Neuron (in vitro differentiated cells): ENCODE measurements around the gene RESF1.

Source experiments
- H2AFZ ChIP-seq: one replicate; pipeline ENCODE4 v1.6.1; 2013; ENCODE audit warnings: low read depth, mild to moderate bottlenecking, inconsistent platforms, low read length, moderate library complexity
- H3K27me3 ChIP-seq: one replicate; pipeline ENCODE4 v1.6.1; 2013; ENCODE audit warnings: low read length; ENCODE audit not compliant: insufficient read depth
- H3K36me3 ChIP-seq: one replicate; pipeline ENCODE4 v1.6.1; 2013; ENCODE audit warnings: low read length; ENCODE audit not compliant: insufficient read depth
- H3K4me1 ChIP-seq: one replicate; pipeline ENCODE4 v1.6.1; 2013; ENCODE audit warnings: low read length; ENCODE audit not compliant: insufficient read depth
- H3K4me3 ChIP-seq: 2 replicates; pipeline ENCODE4 v1.5.1; 2013; ENCODE audit warnings: mild to moderate bottlenecking, low read length, moderate library complexity
- H3K9me3 ChIP-seq: one replicate; pipeline ENCODE4 v1.6.1; 2013; ENCODE audit warnings: low read length

Gene RESF1

DNA sequence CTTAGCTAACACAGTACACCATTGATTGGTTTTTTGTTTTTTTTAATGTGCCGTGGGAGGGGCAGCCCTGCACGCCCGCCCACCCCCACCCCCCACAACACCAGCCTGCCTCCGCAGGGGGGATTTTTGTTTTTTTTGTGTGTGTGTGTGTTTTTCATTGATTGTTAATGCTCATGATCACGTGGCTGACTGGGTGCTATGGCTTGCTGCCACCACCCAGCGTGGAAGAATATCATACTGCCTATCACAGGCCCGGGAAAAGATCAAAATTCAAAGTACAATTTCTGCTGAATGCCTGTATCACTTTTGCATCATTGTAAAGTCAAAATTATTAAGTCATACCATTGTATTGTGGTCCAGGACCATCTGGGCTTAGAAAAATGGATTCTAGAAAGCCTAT is 8.3 kb downstream of the RESF1 start:
- Histone ChIP-seq H3K9me3 (peaks cover 29% of the 10 kb centered on the region), H3K36me3 (peaks cover 58% of the 10 kb centered on the region), H3K4me3 (no peak overlapping the region), H3K4me1 (no peaks in the 10 kb centered on the region), H3K27me3 (no peaks in the 10 kb centered on the region), H2AFZ (no peak overlapping the region)

- Histone ChIP-seq H3K4me1 (no peaks in the 10 kb centered on the region), H3K27me3 (no peaks in the 10 kb centered on the region), H3K36me3 (peaks cover 56% of the 10 kb centered on the region), H3K4me3 (no peak overlapping the region), H2AFZ (no peak overlapping the region), H3K9me3 (peaks cover 31% of the 10 kb centered on the region)
Observed at GRCh38 chr12:31970199-31970598, 11.0 kb downstream of the RESF1 start.

GRCh38 chr12:31973818-31974217 is 14.6 kb downstream of the RESF1 start:
- H3K9me3 ChIP-seq = peaks cover 38% of the 10 kb centered on the region
- H2AFZ ChIP-seq = no peak overlapping the region
- H3K4me3 ChIP-seq = no peak overlapping the region
- no peaks in the 10 kb centered on the region for H3K27me3 ChIP-seq
- peaks cover 62% of the 10 kb centered on the region for H3K36me3 ChIP-seq
- H3K4me1 ChIP-seq = no peaks in the 10 kb centered on the region

- H3K4me1 ChIP-seq = no peaks in the 10 kb centered on the region
- peaks cover 60% of the 10 kb centered on the region for H3K36me3 ChIP-seq
- H3K9me3 ChIP-seq = peaks cover 42% of the 10 kb centered on the region
- no peaks in the 10 kb centered on the region for H3K27me3 ChIP-seq
- H3K4me3 ChIP-seq = no peak overlapping the region
- H2AFZ ChIP-seq = no peak overlapping the region
Observed at GRCh38 chr12:31974673-31975072, 15.5 kb downstream of the RESF1 start.

GRCh38 chr12:31984806-31985591 is 25.8 kb downstream of the RESF1 start:
- Histone ChIP-seq H3K36me3 (peaks cover 67% of the 10 kb centered on the region), H2AFZ (no peak overlapping the region), H3K27me3 (no peaks in the 10 kb centered on the region), H3K4me3 (no peak overlapping the region), H3K4me1 (peaks cover 5% of the 10 kb centered on the region), H3K9me3 (peaks cover 18% of the 10 kb centered on the region)

DNA sequence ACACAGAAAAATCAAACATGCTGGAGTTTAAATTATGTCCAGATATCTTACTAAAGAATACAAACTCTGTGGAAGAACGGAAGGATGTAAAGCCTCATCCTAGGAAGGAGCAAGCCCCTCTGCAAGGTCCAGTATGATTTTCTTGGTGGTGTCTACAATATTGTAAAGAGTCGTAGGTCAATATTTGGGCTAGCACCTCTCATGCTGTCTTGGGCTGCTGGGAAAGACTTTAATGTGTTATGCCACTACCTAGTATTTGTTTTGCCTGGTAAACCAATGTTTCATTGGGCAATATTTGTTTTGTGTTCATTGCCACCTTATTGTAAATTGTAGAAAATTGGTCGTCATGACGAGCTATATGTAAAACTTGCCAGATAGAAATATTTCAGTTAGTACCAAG is 26.6 kb downstream of the RESF1 start:
- Histone ChIP-seq H3K9me3 (peaks cover 17% of the 10 kb centered on the region), H3K4me1 (peaks cover 5% of the 10 kb centered on the region), H3K36me3 (peaks cover 66% of the 10 kb centered on the region), H3K27me3 (no peaks in the 10 kb centered on the region), H2AFZ (no peak overlapping the region), H3K4me3 (no peak overlapping the region)

DNA sequence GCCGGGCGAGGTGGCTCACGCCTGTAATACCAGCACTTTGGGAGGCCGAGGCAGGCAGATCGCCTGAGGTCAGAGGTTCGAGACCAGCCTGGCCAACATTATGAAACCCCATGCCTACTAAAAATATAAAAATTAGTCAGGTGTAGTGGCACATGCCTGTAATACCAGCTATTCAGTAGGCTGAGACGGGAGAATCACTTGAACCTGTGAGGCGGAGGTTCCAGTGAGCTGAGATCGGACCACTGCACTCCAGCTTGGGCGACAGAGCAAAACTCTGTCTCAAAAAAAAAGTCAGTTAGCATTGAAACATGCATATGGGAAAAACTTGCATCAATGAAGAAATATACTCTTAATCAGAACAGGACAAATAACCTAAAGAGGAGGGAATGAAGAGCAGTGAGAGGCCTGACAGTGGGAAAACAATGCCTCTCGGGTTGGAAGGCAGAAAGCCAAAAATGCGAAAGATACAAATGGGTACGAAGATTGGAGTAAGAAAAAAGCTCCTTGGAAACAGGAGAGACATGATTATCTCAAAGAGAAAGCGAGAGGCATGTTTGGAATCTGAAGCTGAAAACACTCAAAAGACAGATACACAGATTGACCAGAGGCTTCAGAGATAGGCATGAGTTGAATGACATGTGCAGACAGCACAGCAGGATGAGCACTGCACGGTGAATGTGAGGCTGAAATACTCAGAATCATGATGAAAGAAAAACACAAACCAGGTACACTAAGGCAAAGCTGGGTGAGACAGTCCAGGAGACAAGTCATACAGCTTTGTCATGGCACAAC is 30.6 kb downstream of the RESF1 start:
- Histone ChIP-seq H3K27me3 (no peaks in the 10 kb centered on the region), H3K4me1 (peaks cover 5% of the 10 kb centered on the region), H3K4me3 (no peak overlapping the region), H3K36me3 (peaks cover 52% of the 10 kb centered on the region), H2AFZ (no peak overlapping the region), H3K9me3 (no peaks in the 10 kb centered on the region)

DNA sequence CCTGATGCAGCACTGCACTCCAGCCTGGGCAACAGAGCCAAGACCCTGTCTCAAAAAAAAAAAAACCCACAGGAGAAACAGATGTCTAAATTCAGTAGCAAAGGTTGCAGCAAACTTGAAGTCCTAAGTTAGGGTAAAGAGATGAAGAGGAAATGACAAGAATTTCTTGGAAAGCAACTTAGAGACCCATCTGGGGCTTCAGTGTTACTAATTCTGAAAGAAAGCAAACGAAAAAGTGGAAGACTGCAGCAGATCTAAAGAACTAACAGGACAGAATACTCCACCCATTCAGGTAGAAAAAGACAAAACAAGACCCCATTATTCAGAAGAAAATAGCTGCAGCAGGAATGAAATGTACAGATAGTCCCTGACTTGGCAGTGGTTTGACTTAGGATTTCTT is 31.9 kb downstream of the RESF1 start:
- H3K4me1 ChIP-seq = peaks cover 5% of the 10 kb centered on the region
- H3K9me3 ChIP-seq = no peaks in the 10 kb centered on the region
- H3K36me3 ChIP-seq = peaks cover 49% of the 10 kb centered on the region
- H3K4me3 ChIP-seq = no peak overlapping the region
- no peaks in the 10 kb centered on the region for H3K27me3 ChIP-seq
- H2AFZ ChIP-seq = no peak overlapping the region

DNA sequence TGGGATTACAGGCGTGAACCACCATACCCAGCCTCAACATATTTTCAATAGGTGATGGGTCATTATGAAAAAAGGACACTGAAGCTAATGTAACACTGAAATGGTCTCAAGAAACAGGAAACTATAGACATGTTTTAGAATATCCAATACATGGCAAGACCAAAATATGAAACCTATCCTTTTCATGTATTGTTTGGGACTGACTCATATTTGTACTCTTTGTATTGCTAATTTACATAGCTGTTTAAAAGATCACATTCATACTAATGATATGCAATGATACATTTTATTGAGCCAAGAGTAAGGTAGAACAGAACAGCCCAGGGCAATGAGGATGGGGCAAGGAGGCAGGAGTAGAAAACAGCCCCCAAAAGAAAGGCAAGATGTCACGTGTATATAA is 32.6 kb downstream of the RESF1 start:
- Histone ChIP-seq H3K4me1 (peaks cover 5% of the 10 kb centered on the region), H3K27me3 (no peaks in the 10 kb centered on the region), H3K36me3 (peaks cover 56% of the 10 kb centered on the region), H3K4me3 (no peak overlapping the region), H3K9me3 (no peaks in the 10 kb centered on the region), H2AFZ (no peak overlapping the region)

DNA sequence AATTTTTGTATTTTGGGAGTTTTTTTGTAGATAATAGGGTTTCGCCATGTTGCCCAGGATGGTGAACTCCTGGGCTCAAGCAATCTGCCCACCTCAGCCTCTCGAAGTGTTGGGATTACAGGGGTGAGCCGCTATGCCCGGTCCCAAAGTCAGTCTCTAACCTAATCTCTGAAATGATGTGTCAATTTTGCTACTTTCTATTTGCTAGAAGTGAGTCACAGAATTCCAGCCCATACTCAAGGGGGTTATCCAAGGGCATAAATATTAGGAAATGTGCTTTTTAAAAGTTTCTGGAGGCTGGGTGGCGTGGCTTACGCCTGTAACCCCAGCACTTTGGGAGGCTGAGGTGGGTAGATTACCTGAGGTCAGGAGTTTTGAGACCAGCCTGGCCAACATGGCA is 40.5 kb downstream of the RESF1 start:
- Histone ChIP-seq H3K4me1 (no peaks in the 10 kb centered on the region), H3K27me3 (no peaks in the 10 kb centered on the region), H2AFZ (no peak overlapping the region), H3K9me3 (peaks cover 7% of the 10 kb centered on the region), H3K4me3 (no peak overlapping the region), H3K36me3 (peaks cover 37% of the 10 kb centered on the region)

GRCh38 chr12:32000373-32001005 is 41.3 kb downstream of the RESF1 start:
- Histone ChIP-seq H3K4me1 (no peaks in the 10 kb centered on the region), H3K36me3 (peaks cover 34% of the 10 kb centered on the region), H3K27me3 (no peaks in the 10 kb centered on the region), H2AFZ (no peak overlapping the region), H3K4me3 (no peak overlapping the region), H3K9me3 (peaks cover 7% of the 10 kb centered on the region)

GRCh38 chr12:32002848-32003493 is 43.8 kb downstream of the RESF1 start:
- Histone ChIP-seq H3K4me3 (no peak overlapping the region), H2AFZ (no peak overlapping the region), H3K9me3 (peaks cover 5% of the 10 kb centered on the region), H3K4me1 (no peaks in the 10 kb centered on the region), H3K36me3 (peaks cover 13% of the 10 kb centered on the region), H3K27me3 (no peaks in the 10 kb centered on the region)

GRCh38 chr12:32003654-32004053 is 44.4 kb downstream of the RESF1 start:
- Histone ChIP-seq H2AFZ (no peak overlapping the region), H3K9me3 (peaks cover 4% of the 10 kb centered on the region), H3K27me3 (no peaks in the 10 kb centered on the region), H3K4me3 (no peak overlapping the region), H3K36me3 (peaks cover 10% of the 10 kb centered on the region), H3K4me1 (no peaks in the 10 kb centered on the region)
